ENCODE results near the gene SMC5.

SMC5 gene

GRCh38 chr9:70261131-70261870 is 2.5 kb downstream of the SMC5 start:
- POLR2A ChIA-PET (ENCODE audit: low non-redundant PET) = no interaction called here
- CTCF ChIA-PET = interaction anchor here (0.5 to 0.6 kb wide), 3 partner anchors 13 to 1040 kb away, joined by 3 to 5 read pairs (median 3); no protein-coding TSS in a partner anchor
- TF ChIP-seq CTCF (conservative IDR thresholded peaks at IDR 0.05; ENCODE audit: low read depth) = no peak
- peak; percentile 14 for DNase-seq (ENCODE audit: low spot score)
- H3K27ac ChIP-seq = no peak overlapping the region

- H3K27ac ChIP-seq = no peak overlapping the region
- POLR2A ChIA-PET (ENCODE audit: low non-redundant PET) = no interaction called here
- no peak for TF ChIP-seq CTCF (conservative IDR thresholded peaks at IDR 0.05; ENCODE audit: low read depth)
- CTCF ChIA-PET = no interaction called here
- no peak for DNase-seq (ENCODE audit: low spot score)
Observed at GRCh38 chr9:70262366-70262765, 3.6 kb downstream of the SMC5 start.

GRCh38 chr9:70262948-70263347 is 4.2 kb downstream of the SMC5 start:
- no peak overlapping the region for H3K27ac ChIP-seq
- TF ChIP-seq CTCF (conservative IDR thresholded peaks at IDR 0.05; ENCODE audit: low read depth) = no peak
- DNase-seq (ENCODE audit: low spot score) = no peak
- POLR2A ChIA-PET (ENCODE audit: low non-redundant PET) = no interaction called here
- CTCF ChIA-PET = interaction anchor here (0.6 kb wide), 1 partner anchor 307 kb away, joined by 3 read pairs; no protein-coding TSS in a partner anchor

- no peak for DNase-seq (ENCODE audit: low spot score)
- H3K27ac ChIP-seq = no peak overlapping the region
- CTCF ChIA-PET = interaction anchor here (0.6 kb wide), 1 partner anchor 306 kb away, joined by 3 read pairs; no protein-coding TSS in a partner anchor
- TF ChIP-seq CTCF (conservative IDR thresholded peaks at IDR 0.05; ENCODE audit: low read depth) = no peak
- POLR2A ChIA-PET (ENCODE audit: low non-redundant PET) = no interaction called here
Observed at GRCh38 chr9:70263421-70263820, 4.6 kb downstream of the SMC5 start.

GRCh38 chr9:70278305-70278704 is 19.5 kb downstream of the SMC5 start:
- ChIA-PET CTCF (no interaction called here), POLR2A (ENCODE audit: low non-redundant PET) (no interaction called here)
- no peak for DNase-seq (ENCODE audit: low spot score)
- H3K27ac ChIP-seq = no peak overlapping the region
- TF ChIP-seq CTCF (conservative IDR thresholded peaks at IDR 0.05; ENCODE audit: low read depth) = no peak

- DNase-seq (ENCODE audit: low spot score) = no peak
- POLR2A ChIA-PET (ENCODE audit: low non-redundant PET) = no interaction called here
- H3K27ac ChIP-seq = no peak overlapping the region
- CTCF ChIA-PET = interaction anchor here (0.5 to 0.7 kb wide), 2 partner anchors 16 to 19 kb away, joined by 3 read pairs; no protein-coding TSS in a partner anchor
- no peak for TF ChIP-seq CTCF (conservative IDR thresholded peaks at IDR 0.05; ENCODE audit: low read depth)
Observed at GRCh38 chr9:70283848-70284247, 25.1 kb downstream of the SMC5 start.

Data from RWPE1 (cell line).